ENCODE results near the gene EIF3CL. TPM values are rescaled to one million over a fixed set of nuclear protein-coding genes. Genes with fewer than 3 reads are reported as not detected.
"Not testable (repeated sequence)": the region's sequence is repeated elsewhere in the genome, so short reads cannot be mapped to it uniquely, and the experiment has no call there.

The EIF3CL gene
- total RNA-seq, 2 donors from 2014 or later = 38.1 to 54.3 TPM

- not testable (repeated sequence) for H3K9me3 Mint-ChIP-seq; H3K9ac ChIP-seq (ENCODE audit: extremely low read depth, low read length, poor library complexity, severe bottlenecking); H3K4me3 ChIP-seq (ENCODE audit: low read length); H3K27ac ChIP-seq (ENCODE audit: low read depth, low read length); H3K27me3 ChIP-seq (ENCODE audit: control insufficient read depth, insufficient read depth, low read length, poor library complexity, severe bottlenecking); H3K36me3 Mint-ChIP-seq (ENCODE audit: low read depth); H3K27ac Mint-ChIP-seq; H3K27me3 Mint-ChIP-seq (ENCODE audit: insufficient read depth); H3K4me3 Mint-ChIP-seq; H3K9me3 ChIP-seq (ENCODE audit: control insufficient read depth, low read length); H3K4me1 Mint-ChIP-seq; H3K36me3 ChIP-seq (ENCODE audit: control insufficient read depth, insufficient read depth, low read length); H3K4me1 ChIP-seq (ENCODE audit: control insufficient read depth, insufficient read depth, low read length); DNase-seq
- WGBS, 2 experiments (ENCODE audit: insufficient coverage in 1 of 2, insufficient read length in 1 of 2) = no CpG with 5 or more reads among the region's 10 CpGs
These were observed 22.5 kb upstream of the EIF3CL start for GRCh38 chr16:28426060-28426680.

- H3K36me3 Mint-ChIP-seq (ENCODE audit: low read depth) = not testable (repeated sequence)
- WGBS, 2 experiments (ENCODE audit: insufficient coverage in 1 of 2, insufficient read length in 1 of 2) = no CpG with 5 or more reads among the region's 11 CpGs
These were observed 17.6 kb upstream of the EIF3CL start for GRCh38 chr16:28421071-28421750.

GRCh38 chr16:28417033-28417432 is 13.4 kb upstream of the EIF3CL start:
- not testable (repeated sequence) for H3K27ac Mint-ChIP-seq; H3K36me3 Mint-ChIP-seq (ENCODE audit: low read depth)
- 97% methylated on average over 13 of the region's 30 CpGs; no CpG with 5 or more reads in 1 of the 2 experiments for WGBS, 2 experiments (ENCODE audit: insufficient coverage in 1 of 2, insufficient read length in 1 of 2)

More at GRCh38 chr16:28421071-28421750, 17.6 kb upstream of the EIF3CL start:
- H3K4me3 ChIP-seq (ENCODE audit: low read length); H3K9ac ChIP-seq (ENCODE audit: extremely low read depth, low read length, poor library complexity, severe bottlenecking); H3K27ac Mint-ChIP-seq; H3K9me3 Mint-ChIP-seq; H3K27me3 ChIP-seq (ENCODE audit: control insufficient read depth, insufficient read depth, low read length, poor library complexity, severe bottlenecking); H3K4me1 ChIP-seq (ENCODE audit: control insufficient read depth, insufficient read depth, low read length); DNase-seq; H3K9me3 ChIP-seq (ENCODE audit: control insufficient read depth, low read length); H3K36me3 ChIP-seq (ENCODE audit: control insufficient read depth, insufficient read depth, low read length); H3K27me3 Mint-ChIP-seq (ENCODE audit: insufficient read depth); H3K4me3 Mint-ChIP-seq; H3K27ac ChIP-seq (ENCODE audit: low read depth, low read length); H3K4me1 Mint-ChIP-seq: not testable (repeated sequence)

GRCh38 chr16:28414530-28414929 is 10.9 kb upstream of the EIF3CL start:
- not testable (repeated sequence) for H3K27ac Mint-ChIP-seq; H3K27me3 ChIP-seq (ENCODE audit: control insufficient read depth, insufficient read depth, low read length, poor library complexity, severe bottlenecking); H3K36me3 Mint-ChIP-seq (ENCODE audit: low read depth); H3K4me3 ChIP-seq (ENCODE audit: low read length); H3K9ac ChIP-seq (ENCODE audit: extremely low read depth, low read length, poor library complexity, severe bottlenecking); H3K27me3 Mint-ChIP-seq (ENCODE audit: insufficient read depth); H3K4me1 Mint-ChIP-seq; H3K4me3 Mint-ChIP-seq; H3K9me3 ChIP-seq (ENCODE audit: control insufficient read depth, low read length); DNase-seq; H3K4me1 ChIP-seq (ENCODE audit: control insufficient read depth, insufficient read depth, low read length); H3K9me3 Mint-ChIP-seq; H3K27ac ChIP-seq (ENCODE audit: low read depth, low read length); H3K36me3 ChIP-seq (ENCODE audit: control insufficient read depth, insufficient read depth, low read length)
- WGBS, 2 experiments (ENCODE audit: insufficient coverage in 1 of 2, insufficient read length in 1 of 2) = 93 to 99% methylated on average over 6 to 10 of the region's 18 CpGs

More at GRCh38 chr16:28417033-28417432, 13.4 kb upstream of the EIF3CL start:
- not testable (repeated sequence) for H3K9me3 ChIP-seq (ENCODE audit: control insufficient read depth, low read length); H3K27me3 ChIP-seq (ENCODE audit: control insufficient read depth, insufficient read depth, low read length, poor library complexity, severe bottlenecking); H3K36me3 ChIP-seq (ENCODE audit: control insufficient read depth, insufficient read depth, low read length); H3K4me1 ChIP-seq (ENCODE audit: control insufficient read depth, insufficient read depth, low read length); H3K4me1 Mint-ChIP-seq; H3K9me3 Mint-ChIP-seq; H3K4me3 Mint-ChIP-seq; H3K27me3 Mint-ChIP-seq (ENCODE audit: insufficient read depth); DNase-seq; H3K27ac ChIP-seq (ENCODE audit: low read depth, low read length); H3K4me3 ChIP-seq (ENCODE audit: low read length); H3K9ac ChIP-seq (ENCODE audit: extremely low read depth, low read length, poor library complexity, severe bottlenecking)

DNA sequence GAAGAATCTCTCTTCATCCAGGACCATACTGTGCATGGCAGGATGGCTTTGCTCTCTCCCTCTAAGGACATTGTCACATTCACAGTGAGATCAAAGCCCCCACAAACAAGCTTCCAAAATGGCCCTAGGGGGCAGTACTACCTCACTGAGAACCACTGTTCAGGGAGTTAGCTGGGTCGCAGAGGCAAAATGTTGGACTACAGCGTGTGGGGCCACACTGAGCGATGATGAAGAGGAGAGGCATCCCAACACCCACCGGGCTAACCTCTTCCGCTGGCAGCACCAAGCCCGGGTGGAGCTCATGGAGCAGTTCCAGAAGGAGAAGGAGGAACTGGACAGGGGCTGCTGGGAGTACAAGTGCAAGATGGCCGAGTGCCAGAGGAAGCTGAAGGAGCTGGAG is 9.9 kb upstream of the EIF3CL start:
- not testable (repeated sequence) for H3K27ac Mint-ChIP-seq; H3K27me3 ChIP-seq (ENCODE audit: control insufficient read depth, insufficient read depth, low read length, poor library complexity, severe bottlenecking); H3K4me1 ChIP-seq (ENCODE audit: control insufficient read depth, insufficient read depth, low read length); H3K36me3 ChIP-seq (ENCODE audit: control insufficient read depth, insufficient read depth, low read length); H3K27ac ChIP-seq (ENCODE audit: low read depth, low read length); H3K9me3 Mint-ChIP-seq; H3K27me3 Mint-ChIP-seq (ENCODE audit: insufficient read depth); H3K9me3 ChIP-seq (ENCODE audit: control insufficient read depth, low read length); H3K4me3 ChIP-seq (ENCODE audit: low read length); H3K4me3 Mint-ChIP-seq; H3K36me3 Mint-ChIP-seq (ENCODE audit: low read depth); H3K9ac ChIP-seq (ENCODE audit: extremely low read depth, low read length, poor library complexity, severe bottlenecking); H3K4me1 Mint-ChIP-seq; DNase-seq
- WGBS, 2 experiments (ENCODE audit: insufficient coverage in 1 of 2, insufficient read length in 1 of 2) = no CpG with 5 or more reads among the region's 7 CpGs

- H3K4me3 Mint-ChIP-seq; H3K9ac ChIP-seq (ENCODE audit: extremely low read depth, low read length, poor library complexity, severe bottlenecking); H3K27me3 Mint-ChIP-seq (ENCODE audit: insufficient read depth); H3K36me3 Mint-ChIP-seq (ENCODE audit: low read depth); H3K9me3 ChIP-seq (ENCODE audit: control insufficient read depth, low read length); H3K4me1 Mint-ChIP-seq; H3K27me3 ChIP-seq (ENCODE audit: control insufficient read depth, insufficient read depth, low read length, poor library complexity, severe bottlenecking); H3K36me3 ChIP-seq (ENCODE audit: control insufficient read depth, insufficient read depth, low read length); H3K9me3 Mint-ChIP-seq; H3K27ac ChIP-seq (ENCODE audit: low read depth, low read length); H3K27ac Mint-ChIP-seq; H3K4me1 ChIP-seq (ENCODE audit: control insufficient read depth, insufficient read depth, low read length); DNase-seq; H3K4me3 ChIP-seq (ENCODE audit: low read length): not testable (repeated sequence)
- no CpG with 5 or more reads among the region's 5 CpGs for WGBS, 2 experiments (ENCODE audit: insufficient coverage in 1 of 2, insufficient read length in 1 of 2)
These were observed 11.6 kb downstream of the EIF3CL start for GRCh38 chr16:28392054-28392453.

Data from endodermal cell (in vitro differentiated cells).